GM21528 (cell line): ENCODE results near the gene SPATA32.

Source experiments
- ATAC-seq: cut with Tn5 transposase; IDR thresholded peaks from one replicate; pipeline ENCODE4 v1.9.1; 2021; ENCODE audit warnings: mild to moderate bottlenecking, moderate library complexity; ENCODE audit not compliant: unreplicated experiment, low FRiP score

Gene SPATA32

GRCh38 chr17:45231481-45232116 lies 30.3 kb downstream of the SPATA32 start:
- no peak for ATAC-seq

GRCh38 chr17:45230787-45231480 lies 31.0 kb downstream of the SPATA32 start:
- ATAC-seq = no peak

- ATAC-seq = no peak
Measured at GRCh38 chr17:45230410-45230786, 31.5 kb downstream of the SPATA32 start.

- no peak for ATAC-seq
Measured at GRCh38 chr17:45229681-45230409, 32.0 kb downstream of the SPATA32 start.

GRCh38 chr17:45228763-45229539 lies 32.9 kb downstream of the SPATA32 start:
- ATAC-seq = peak; percentile 33

- ATAC-seq = no peak
Measured at GRCh38 chr17:45227926-45228762, 33.8 kb downstream of the SPATA32 start.

GRCh38 chr17:45227101-45227925 lies 34.6 kb downstream of the SPATA32 start:
- ATAC-seq = no peak

GRCh38 chr17:45226576-45226975 lies 35.3 kb downstream of the SPATA32 start:
- no peak for ATAC-seq

- ATAC-seq = peak; percentile 34
Measured at GRCh38 chr17:45225964-45226530, 35.8 kb downstream of the SPATA32 start.

GRCh38 chr17:45225051-45225700 lies 36.7 kb downstream of the SPATA32 start:
- ATAC-seq = no peak

GRCh38 chr17:45224671-45225050 lies 37.2 kb downstream of the SPATA32 start:
- no peak for ATAC-seq

- ATAC-seq = no peak
Measured at GRCh38 chr17:45223539-45224528, 38.1 kb downstream of the SPATA32 start.

- ATAC-seq = no peak
Measured at GRCh38 chr17:45222996-45223538, 38.8 kb downstream of the SPATA32 start.

GRCh38 chr17:45222289-45222995 lies 39.5 kb downstream of the SPATA32 start:
- ATAC-seq = no peak

GRCh38 chr17:45222014-45222288 lies 39.9 kb downstream of the SPATA32 start:
- ATAC-seq = no peak
